NCI-H524 (cell line): ENCODE data around the gene PCDHA2.
"Not testable (repeated sequence)": the region's sequence is repeated elsewhere in the genome, so short reads cannot be mapped to it uniquely, and the experiment has no call there.

Source experiments
- DNase-seq, 2 experiments: peaks; one replicate each; lab custom pipeline; 2025; lab: John Stamatoyannopoulos, UW

Gene PCDHA2

DNA sequence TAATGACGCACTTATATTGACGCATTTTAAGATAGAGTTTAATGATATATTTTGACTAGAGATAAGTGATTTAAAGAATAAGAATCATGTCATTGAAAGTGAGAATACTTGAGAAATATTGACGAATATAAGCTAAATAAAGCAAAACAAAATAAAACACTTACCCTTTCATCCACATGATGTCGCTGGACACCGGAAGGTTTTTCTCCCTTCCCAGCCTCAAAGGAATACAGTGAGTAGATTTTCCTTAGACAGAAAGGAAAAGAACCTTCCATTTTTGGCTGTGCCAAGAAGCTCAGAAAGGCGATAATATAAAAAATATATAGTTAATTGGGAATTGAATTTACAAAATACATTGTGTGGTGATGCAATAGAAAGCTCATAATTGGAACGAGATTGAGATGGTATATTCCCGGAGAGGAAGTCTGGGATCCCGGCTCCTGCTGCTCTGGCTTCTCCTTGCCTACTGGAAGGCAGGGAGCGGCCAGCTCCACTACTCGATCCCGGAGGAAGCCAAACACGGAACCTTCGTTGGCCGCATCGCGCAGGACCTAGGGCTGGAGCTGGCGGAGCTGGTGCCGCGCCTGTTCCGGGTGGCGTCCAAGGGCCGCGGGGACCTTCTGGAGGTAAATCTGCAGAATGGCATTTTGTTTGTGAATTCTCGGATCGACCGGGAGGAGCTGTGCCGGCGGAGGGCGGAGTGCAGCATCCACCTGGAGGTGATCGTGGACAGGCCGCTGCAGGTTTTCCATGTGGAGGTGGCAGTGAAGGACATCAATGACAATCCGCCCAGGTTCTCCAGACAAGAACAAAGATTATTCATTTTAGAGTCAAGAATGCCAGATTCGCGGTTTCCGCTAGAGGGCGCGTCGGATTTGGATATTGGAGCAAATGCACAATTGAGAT is 27.0 kb downstream of the PCDHA2 start, which contains the start of gene PCDHA5:
Gene PCDHA5 (plus strand): TSS at position 239 of the 906 bp plus-strand sequence.
- no peak for DNase-seq

DNA sequence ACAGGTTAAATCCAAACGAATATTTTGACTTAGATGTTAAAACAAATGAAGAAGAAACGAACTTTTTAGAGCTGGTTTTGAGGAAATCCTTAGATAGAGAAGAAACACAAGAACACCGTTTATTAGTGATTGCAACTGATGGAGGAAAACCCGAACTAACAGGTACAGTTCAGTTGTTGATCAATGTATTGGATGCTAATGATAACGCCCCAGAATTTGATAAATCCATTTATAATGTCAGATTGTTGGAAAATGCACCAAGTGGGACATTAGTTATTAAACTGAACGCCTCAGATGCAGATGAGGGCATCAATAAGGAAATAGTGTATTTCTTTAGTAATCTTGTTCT is 27.6 kb downstream of the PCDHA2 start:
- no peak for DNase-seq

DNA sequence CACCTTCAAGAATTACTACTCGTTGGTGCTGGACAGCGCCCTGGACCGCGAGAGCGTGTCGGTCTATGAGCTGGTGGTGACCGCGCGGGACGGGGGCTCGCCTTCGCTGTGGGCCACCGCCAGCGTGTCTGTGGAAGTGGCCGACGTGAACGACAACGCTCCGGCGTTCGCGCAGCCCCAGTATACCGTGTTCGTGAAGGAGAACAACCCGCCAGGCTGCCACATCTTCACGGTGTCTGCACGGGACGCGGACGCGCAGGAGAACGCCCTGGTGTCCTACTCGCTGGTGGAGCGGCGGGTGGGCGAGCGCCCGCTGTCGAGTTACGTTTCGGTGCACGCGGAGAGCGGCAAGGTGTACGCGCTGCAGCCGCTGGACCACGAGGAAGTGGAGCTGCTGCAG is 28.3 kb downstream of the PCDHA2 start:
- not testable (repeated sequence) for DNase-seq

DNA sequence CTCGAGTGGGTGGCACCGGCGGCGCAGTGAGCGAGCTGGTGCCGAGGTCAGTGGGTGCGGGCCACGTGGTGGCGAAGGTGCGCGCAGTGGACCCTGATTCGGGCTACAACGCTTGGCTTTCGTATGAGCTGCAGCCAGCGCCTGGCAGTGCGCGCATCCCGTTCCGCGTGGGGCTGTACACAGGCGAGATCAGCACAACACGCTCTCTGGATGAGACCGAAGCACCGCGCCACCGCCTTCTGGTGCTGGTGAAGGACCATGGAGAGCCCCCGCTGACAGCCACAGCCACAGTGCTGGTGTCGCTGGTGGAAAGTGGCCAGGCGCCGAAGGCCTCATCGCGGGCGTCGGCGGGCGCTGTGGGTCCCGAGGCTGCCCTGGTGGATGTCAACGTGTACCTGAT is 28.8 kb downstream of the PCDHA2 start:
- no peak for DNase-seq

DNA sequence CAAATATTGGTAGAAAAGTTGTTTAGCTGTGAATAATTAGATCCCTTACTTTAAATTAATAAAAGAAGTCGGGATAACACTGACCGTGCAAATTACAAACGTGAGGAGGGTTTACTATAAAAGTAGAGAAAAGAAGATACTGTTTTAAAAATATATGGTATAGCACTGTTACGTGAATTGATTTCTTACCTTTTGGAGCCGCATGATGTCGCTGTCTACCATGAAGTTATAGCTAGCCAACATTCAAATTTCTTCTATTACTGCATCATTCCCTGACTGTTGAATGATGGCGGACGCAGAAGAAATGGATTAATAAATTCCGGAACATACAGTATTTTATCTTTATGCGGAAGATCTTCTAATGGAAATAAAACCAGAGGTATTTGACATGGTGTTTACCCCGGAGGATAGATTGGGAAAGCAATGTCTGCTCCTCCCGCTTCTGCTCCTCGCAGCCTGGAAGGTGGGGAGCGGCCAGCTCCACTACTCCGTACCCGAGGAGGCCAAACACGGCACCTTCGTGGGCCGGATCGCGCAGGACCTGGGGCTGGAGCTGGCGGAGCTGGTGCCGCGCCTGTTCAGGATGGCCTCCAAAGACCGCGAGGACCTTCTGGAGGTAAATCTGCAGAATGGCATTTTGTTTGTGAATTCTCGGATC is 33.2 kb downstream of the PCDHA2 start, which contains the start of gene PCDHA6:
Gene PCDHA6 (plus strand): TSS at position 257 of the 658 bp plus-strand sequence. CDS start 132 bp downstream, at position 389.
- no peak for DNase-seq

DNA sequence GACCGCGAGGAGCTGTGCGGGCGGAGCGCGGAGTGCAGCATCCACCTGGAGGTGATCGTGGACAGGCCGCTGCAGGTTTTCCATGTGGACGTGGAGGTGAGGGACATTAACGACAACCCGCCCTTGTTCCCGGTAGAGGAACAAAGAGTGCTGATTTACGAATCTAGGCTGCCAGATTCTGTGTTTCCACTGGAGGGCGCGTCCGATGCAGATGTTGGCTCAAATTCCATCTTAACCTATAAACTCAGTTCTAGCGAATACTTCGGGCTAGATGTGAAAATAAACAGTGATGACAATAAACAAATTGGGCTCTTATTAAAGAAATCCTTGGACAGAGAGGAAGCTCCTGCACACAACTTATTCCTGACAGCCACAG is 33.7 kb downstream of the PCDHA2 start:
- no peak for DNase-seq

DNA sequence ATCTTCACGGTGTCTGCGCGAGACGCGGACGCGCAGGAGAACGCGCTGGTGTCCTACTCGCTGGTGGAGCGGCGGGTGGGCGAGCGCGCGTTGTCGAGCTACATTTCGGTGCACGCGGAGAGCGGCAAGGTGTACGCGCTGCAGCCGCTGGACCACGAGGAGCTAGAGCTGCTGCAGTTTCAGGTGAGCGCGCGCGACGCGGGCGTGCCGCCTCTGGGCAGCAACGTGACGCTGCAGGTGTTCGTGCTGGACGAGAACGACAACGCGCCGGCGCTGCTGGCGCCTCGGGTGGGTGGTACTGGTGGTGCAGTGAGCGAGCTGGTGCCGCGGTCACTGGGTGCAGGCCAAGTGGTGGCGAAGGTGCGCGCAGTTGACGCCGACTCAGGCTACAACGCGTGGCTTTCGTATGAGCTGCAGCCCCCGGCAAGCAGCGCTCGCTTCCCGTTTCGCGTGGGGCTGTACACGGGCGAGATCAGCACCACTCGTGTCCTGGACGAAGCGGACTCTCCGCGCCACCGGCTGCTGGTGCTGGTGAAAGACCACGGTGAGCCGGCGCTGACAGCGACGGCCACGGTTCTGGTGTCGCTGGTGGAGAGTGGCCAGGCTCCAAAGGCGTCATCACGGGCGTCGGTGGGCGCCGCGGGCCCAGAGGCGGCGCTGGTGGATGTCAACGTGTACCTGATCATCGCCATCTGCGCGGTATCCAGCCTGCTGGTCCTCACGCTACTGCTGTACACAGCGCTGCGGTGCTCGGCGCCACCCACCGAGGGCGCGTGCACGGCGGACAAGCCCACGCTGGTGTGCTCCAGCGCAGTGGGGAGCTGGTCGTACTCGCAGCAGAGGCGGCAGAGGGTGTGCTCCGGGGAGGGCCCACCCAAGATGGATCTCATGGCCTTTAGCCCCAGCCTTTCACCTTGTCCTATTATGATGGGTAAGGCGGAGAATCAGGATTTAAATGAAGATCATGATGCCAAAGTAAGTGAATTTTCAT is 35.2 kb downstream of the PCDHA2 start:
- not testable (repeated sequence) for DNase-seq

DNA sequence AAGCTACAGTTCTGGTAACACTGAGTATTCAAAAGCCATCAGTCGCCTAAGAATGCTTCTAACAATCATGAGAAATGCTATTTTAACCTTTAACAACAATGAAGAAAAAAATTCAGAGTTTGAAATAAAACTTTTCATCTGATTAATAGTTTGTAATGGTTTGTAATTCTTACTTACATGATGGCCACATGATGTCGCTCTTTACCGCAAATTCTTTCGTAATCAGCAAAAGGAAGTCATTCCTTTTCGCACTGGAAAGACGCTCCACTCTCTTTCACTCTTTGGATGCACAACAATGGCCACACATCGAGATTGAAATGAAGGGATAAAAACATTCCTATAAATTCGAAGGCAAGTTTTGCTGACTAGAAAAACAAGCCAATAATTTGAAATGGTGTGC is 39.3 kb downstream of the PCDHA2 start, which contains the start of gene PCDHA7:
Gene PCDHA7 (plus strand): TSS at position 277 of the 400 bp plus-strand sequence. CDS start 115 bp downstream, at position 392.
- DNase-seq: no peak

DNA sequence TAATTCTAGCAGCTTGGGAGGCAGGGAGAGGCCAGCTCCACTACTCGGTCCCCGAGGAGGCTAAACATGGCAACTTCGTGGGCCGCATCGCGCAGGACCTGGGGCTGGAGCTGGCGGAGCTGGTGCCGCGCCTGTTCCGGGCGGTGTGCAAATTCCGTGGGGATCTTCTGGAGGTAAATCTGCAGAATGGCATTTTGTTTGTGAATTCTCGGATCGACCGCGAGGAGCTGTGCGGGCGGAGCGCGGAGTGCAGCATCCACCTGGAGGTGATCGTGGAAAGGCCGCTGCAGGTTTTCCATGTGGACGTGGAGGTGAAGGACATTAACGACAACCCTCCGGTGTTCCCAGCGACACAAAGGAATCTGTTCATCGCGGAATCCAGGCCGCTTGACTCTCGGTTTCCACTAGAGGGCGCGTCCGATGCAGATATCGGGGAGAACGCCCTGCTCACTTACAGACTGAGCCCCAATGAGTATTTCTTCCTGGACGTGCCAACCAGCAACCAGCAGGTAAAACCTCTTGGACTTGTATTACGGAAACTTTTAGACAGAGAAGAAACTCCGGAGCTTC is 39.9 kb downstream of the PCDHA2 start:
- DNase-seq: not testable (repeated sequence)

DNA sequence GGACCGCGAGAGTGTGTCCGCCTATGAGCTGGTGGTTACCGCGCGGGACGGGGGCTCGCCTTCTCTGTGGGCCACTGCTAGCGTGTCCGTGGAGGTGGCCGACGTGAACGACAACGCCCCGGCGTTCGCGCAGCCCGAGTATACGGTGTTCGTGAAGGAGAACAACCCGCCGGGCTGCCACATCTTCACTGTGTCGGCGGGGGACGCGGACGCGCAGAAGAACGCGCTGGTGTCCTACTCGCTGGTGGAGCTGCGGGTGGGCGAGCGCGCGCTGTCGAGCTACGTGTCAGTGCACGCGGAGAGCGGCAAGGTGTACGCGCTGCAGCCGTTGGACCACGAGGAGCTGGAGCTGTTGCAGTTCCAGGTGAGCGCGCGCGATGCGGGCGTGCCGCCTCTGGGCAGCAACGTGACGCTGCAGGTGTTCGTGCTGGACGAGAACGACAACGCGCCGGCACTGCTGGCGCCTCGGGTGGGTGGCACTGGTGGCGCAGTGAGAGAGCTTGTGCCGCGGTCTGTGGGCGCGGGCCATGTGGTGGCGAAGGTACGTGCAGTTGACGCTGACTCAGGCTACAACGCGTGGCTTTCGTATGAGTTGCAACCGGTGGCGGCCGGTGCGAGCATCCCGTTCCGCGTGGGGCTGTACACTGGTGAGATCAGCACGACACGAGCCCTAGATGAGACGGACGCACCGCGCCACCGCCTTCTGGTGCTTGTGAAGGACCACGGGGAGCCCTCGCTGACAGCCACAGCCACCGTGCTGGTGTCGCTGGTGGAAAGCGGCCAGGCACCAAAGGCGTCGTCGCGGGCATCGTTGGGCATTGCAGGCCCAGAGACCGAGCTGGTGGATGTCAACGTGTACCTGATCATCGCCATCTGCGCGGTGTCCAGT is 41.2 kb downstream of the PCDHA2 start:
- DNase-seq: no peak

DNA sequence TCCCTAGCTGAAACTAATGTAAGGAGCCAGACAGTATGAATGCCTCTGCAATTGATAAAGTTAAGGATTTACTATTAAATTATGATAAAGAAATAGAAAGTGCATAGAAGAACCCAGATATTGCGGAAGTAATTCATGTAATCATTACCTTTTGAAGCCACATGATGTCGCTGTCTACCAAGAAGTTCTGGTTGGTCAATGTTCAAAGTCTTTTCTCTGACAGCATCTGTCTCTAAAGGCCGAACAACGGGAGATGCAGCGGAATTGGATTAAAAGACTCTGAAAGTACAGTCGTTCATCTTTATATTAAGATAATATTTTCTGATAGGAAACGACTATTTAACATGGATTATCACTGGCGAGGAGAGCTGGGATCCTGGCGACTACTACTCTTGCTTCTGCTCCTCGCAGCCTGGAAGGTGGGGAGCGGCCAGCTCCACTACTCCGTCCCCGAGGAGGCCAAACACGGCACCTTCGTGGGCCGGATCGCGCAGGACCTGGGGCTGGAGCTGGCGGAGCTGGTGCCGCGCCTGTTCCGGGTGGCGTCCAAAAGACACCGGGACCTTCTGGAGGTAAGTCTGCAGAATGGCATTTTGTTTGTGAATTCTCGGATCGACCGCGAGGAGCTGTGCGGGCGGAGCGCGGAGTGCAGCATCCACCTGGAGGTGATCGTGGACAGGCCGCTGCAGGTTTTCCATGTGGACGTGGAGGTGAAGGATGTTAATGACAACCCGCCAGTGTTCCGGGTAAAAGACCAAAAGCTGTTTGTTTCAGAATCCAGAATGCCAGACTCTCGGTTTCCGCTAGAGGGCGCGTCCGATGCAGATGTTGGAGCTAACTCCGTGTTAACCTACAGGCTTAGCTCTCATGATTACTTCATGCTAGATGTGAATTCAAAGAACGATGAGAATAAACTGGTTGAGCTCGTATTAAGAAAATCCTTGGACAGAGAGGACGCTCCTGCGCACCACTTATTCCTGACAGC is 46.6 kb downstream of the PCDHA2 start, which contains the start of gene PCDHA8:
Gene PCDHA8 (plus strand): TSS at position 210 of the 985 bp plus-strand sequence. CDS start 135 bp downstream, at position 345.
- DNase-seq: peak; percentile 5 to 61

DNA sequence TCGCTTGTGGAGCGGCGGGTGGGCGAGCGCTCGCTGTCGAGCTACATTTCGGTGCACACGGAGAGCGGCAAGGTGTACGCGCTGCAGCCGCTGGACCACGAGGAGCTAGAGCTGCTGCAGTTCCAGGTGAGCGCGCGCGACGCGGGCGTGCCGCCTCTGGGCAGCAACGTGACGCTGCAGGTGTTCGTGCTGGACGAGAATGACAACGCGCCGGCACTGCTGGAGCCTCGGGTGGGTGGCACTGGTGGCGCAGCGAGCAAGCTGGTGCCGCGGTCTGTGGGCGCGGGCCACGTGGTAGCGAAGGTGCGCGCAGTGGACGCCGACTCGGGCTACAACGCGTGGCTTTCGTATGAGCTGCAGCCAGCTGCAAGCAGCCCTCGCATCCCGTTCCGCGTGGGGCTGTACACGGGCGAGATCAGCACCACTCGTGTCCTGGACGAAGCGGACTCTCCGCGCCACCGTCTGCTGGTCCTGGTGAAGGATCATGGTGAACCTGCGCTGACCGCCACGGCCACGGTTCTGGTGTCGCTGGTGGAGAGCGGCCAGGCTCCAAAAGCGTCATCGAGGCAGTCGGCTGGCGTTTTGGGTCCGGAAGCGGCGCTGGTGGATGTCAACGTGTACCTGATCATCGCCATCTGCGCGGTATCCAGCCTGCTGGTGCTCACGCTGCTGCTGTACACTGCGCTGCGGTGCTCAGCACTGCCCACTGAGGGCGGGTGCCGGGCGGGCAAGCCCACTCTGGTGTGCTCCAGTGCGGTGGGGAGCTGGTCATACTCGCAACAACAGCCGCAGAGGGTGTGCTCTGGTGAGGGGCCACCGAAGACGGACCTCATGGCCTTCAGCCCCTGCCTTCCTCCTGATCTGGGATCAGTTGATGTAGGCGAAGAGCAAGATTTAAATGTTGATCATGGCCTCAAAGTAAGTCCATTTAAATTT is 48.4 kb downstream of the PCDHA2 start:
- no peak for DNase-seq
